Osteoblast (primary cell): ENCODE data around the gene HDAC4. TPM values are rescaled to one million over a fixed set of nuclear protein-coding genes. Genes with fewer than 3 reads are reported as not detected.

Experiments
- DNase-seq: peaks from one replicate; pipeline ENCODE4 v3.0.0; 2011; ENCODE audit warnings: low spot score, mixed read lengths; ENCODE audit not compliant: insufficient read length; ENCODE audit errors: missing footprints
- H2AFZ ChIP-seq: 2 replicates; pipeline ENCODE4 v1.6.0; 2011; ENCODE audit warnings: mild to moderate bottlenecking, low read length
- H3K27ac ChIP-seq: 2 replicates; pipeline ENCODE4 v1.5.1; 2011; ENCODE audit warnings: mild to moderate bottlenecking, low read depth, low read length, moderate library complexity
- H3K27me3 ChIP-seq: 2 replicates; pipeline ENCODE4 v1.6.0; 2012; ENCODE audit warnings: mild to moderate bottlenecking, control low read depth, inconsistent platforms, low read length, moderate library complexity; ENCODE audit not compliant: insufficient read depth
- H3K36me3 ChIP-seq: 2 replicates; pipeline ENCODE4 v1.5.1; 2011; ENCODE audit warnings: mild to moderate bottlenecking, low read length, control low read depth, moderate library complexity; ENCODE audit not compliant: insufficient read depth
- H3K4me1 ChIP-seq: 2 replicates; pipeline ENCODE4 v1.5.1; 2011; ENCODE audit warnings: mild to moderate bottlenecking, low read length, control low read depth, moderate library complexity; ENCODE audit not compliant: insufficient read depth
- H3K4me2 ChIP-seq: 2 replicates; pipeline ENCODE4 v1.6.0; 2011; ENCODE audit warnings: mild to moderate bottlenecking, low read length; ENCODE audit not compliant: insufficient read depth
- H3K4me3 ChIP-seq: fragments of 200-600 bp; sonication (generic); 3 replicates; pipeline ENCODE4 v1.5.1; 2012; ENCODE audit warnings: mild to moderate bottlenecking, low read length, inconsistent platforms; ENCODE audit not compliant: insufficient read depth
- H3K79me2 ChIP-seq: 2 replicates; pipeline ENCODE4 v1.6.0; 2012; ENCODE audit warnings: mild to moderate bottlenecking, low read length, control low read depth, inconsistent platforms; ENCODE audit not compliant: insufficient read depth
- H3K9me3 ChIP-seq: 2 replicates; pipeline ENCODE4 v1.5.1; 2011; ENCODE audit warnings: low read depth, low read length, control low read depth
- H4K20me1 ChIP-seq: 2 replicates; pipeline ENCODE4 v1.6.0; 2012; ENCODE audit warnings: mild to moderate bottlenecking, low read length, control low read depth; ENCODE audit not compliant: insufficient read depth
- total RNA-seq: library from RNA; depleted of rRNA; stranded (reverse); fragments of >200 nt; gene quantifications from 2 replicates; pipeline ENCODE4 v1.2.3, GENCODE V29; 2012
- TF ChIP-seq, protein P1 (sequence below): IDR thresholded peaks from 2 replicates; pipeline ENCODE4 v1.5.1; 2011; ENCODE audit warnings: mild to moderate bottlenecking, low read depth, low read length, moderate library complexity; ENCODE audit errors: extremely low read depth

HDAC4 gene
- total RNA-seq, 1 donor = 30.8 TPM

DNA sequence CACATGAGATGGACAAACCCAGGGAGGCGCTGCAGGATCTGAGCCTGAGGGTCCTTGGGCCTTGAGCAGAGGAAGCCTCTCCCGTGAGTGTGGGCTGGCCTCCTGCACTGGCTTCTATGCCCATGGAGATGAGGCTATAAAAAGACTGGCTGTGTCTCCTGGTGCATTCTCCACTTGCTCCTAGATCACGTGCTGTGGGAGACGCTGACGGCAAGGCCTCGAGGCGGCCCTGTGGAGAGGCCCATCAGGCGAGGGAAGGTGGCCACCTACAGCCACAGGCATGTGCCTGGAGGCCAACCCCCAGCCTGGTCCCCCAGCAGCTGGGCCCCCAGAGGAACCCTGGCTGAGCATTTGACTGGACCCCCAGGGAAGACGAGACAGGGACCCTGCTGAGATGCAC lies 354.0 kb downstream of the HDAC4 start:
- TF ChIP-seq, protein P1, sequence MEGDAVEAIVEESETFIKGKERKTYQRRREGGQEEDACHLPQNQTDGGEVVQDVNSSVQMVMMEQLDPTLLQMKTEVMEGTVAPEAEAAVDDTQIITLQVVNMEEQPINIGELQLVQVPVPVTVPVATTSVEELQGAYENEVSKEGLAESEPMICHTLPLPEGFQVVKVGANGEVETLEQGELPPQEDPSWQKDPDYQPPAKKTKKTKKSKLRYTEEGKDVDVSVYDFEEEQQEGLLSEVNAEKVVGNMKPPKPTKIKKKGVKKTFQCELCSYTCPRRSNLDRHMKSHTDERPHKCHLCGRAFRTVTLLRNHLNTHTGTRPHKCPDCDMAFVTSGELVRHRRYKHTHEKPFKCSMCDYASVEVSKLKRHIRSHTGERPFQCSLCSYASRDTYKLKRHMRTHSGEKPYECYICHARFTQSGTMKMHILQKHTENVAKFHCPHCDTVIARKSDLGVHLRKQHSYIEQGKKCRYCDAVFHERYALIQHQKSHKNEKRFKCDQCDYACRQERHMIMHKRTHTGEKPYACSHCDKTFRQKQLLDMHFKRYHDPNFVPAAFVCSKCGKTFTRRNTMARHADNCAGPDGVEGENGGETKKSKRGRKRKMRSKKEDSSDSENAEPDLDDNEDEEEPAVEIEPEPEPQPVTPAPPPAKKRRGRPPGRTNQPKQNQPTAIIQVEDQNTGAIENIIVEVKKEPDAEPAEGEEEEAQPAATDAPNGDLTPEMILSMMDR = no peak
- no peak overlapping the region for H2AFZ ChIP-seq

DNA sequence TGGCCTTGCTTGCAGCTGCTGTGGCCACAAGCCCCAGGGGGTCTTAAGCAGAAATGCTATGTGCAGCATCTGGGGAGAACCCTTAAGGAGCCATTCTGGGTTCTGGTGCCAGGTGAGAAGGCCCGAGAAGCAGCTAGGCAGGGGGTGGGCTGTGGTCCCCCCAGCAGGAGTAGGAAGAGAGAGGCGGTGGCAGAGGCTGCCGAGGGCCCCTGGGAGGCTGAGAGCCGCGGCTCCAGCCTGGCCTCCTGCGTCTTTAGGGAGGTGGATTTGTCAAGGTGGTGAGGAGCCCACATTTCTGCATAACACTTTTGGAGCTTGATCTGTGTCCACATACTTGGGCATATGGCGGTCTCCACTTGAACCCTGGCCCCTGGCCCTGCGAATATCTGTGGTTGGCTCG lies 356.5 kb downstream of the HDAC4 start:
- Histone ChIP-seq H3K27ac (no peak overlapping the region), H2AFZ (no peak overlapping the region), H3K4me3 (no peak overlapping the region), H3K9me3 (no peaks in the 10 kb centered on the region), H3K4me1 (no peaks in the 10 kb centered on the region), H4K20me1 (no peaks in the 10 kb centered on the region), H3K4me2 (no peak overlapping the region), H3K27me3 (no peaks in the 10 kb centered on the region), H3K79me2 (no peaks in the 10 kb centered on the region), H3K36me3 (no peaks in the 10 kb centered on the region)
- DNase-seq = no peak
- TF ChIP-seq, protein P1 = no peak

More for the DNA sequence above, 354.0 kb downstream of the HDAC4 start:
- Histone ChIP-seq H3K4me1 (no peaks in the 10 kb centered on the region), H3K4me3 (no peak overlapping the region), H3K36me3 (no peaks in the 10 kb centered on the region), H4K20me1 (no peaks in the 10 kb centered on the region), H3K4me2 (no peak overlapping the region), H3K27me3 (no peaks in the 10 kb centered on the region), H3K79me2 (no peaks in the 10 kb centered on the region), H3K9me3 (no peaks in the 10 kb centered on the region), H3K27ac (no peak overlapping the region)
- no peak for DNase-seq

DNA sequence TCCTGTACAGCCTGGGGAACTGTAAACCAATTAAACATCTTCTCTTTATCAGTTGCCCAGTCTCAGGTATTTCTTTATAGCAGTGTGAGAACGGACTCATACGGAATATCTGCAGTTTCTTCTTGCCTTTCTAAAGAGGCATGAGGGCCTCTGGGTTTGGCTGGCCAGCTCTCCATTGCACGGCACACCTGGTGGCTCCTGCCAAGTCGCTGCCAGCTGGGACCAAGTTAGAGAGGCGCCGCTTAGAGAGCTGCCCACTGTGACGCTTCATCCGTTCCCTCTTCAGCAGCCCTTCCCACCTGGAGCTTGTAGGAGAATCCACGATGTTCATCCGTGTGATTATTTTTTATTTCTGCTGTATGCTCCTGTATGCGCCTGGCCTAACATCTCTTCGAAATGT lies 357.5 kb downstream of the HDAC4 start:
- no peak for DNase-seq
- H3K9me3 ChIP-seq = no peaks in the 10 kb centered on the region
- no peaks in the 10 kb centered on the region for H3K4me1 ChIP-seq
- H2AFZ ChIP-seq = no peak overlapping the region
- no peaks in the 10 kb centered on the region for H3K27me3 ChIP-seq
- no peaks in the 10 kb centered on the region for H3K79me2 ChIP-seq
- H3K27ac ChIP-seq = no peak overlapping the region
- TF ChIP-seq, protein P1 = no peak
- no peaks in the 10 kb centered on the region for H4K20me1 ChIP-seq
- H3K4me3 ChIP-seq = no peak overlapping the region
- H3K4me2 ChIP-seq = no peak overlapping the region
- no peaks in the 10 kb centered on the region for H3K36me3 ChIP-seq

DNA sequence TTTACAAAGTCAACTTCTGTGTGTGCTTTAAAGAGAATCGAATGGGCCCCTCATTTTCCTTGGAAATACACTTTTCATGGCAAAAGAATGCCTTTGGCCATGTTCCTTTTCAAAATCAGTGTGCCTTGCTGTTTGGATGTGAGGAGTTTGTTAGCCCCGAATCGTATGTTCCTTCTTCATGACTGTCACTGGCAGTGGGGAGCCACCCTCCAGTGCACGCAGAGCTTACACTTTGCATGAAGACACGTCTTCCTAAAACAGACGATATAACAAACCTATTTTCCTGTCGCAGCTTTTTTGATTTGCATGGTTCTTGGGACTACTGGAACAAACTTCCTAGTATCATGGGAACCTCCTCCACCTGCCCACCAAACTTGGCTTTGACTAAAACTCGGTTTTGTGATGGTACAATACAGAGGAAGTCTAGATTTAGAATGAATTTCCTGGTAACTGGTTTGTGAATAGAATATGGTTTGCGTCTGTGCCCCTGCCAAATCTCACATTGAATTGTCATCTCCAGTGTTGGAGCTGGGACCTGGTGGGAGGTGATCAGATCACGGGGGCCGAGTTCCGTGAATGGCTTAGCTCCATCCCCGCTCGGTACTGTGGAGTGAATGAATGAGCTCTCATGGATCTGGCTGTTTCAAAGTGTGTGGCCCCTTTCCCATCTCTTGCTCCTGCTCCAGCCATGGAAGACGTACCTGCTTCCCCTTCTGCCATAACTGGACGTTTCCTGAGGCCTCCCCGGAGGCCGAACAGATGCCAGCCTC lies 358.1 kb downstream of the HDAC4 start:
- Histone ChIP-seq H3K4me1 (no peaks in the 10 kb centered on the region), H3K27ac (no peak overlapping the region), H3K4me2 (no peak overlapping the region), H3K9me3 (no peaks in the 10 kb centered on the region), H4K20me1 (no peaks in the 10 kb centered on the region), H3K79me2 (no peaks in the 10 kb centered on the region), H2AFZ (no peak overlapping the region), H3K36me3 (no peaks in the 10 kb centered on the region), H3K27me3 (no peaks in the 10 kb centered on the region), H3K4me3 (no peak overlapping the region)
- DNase-seq = no peak
- TF ChIP-seq, protein P1 = no peak
